Endometrial microvascular endothelial cells (primary cell): ENCODE measurements around the gene SH2D3C. TPM values are rescaled to one million over a fixed set of nuclear protein-coding genes. Genes with fewer than 3 reads are reported as not detected.

Source experiments
- in situ Hi-C: cut with HindIII; loops from 2 replicates; pipeline ENCODE4 v1.10.0; 2017; ENCODE audit warnings: low sequenced_read_pairs, low pct_unique_long_range_greater_than_20kb; ENCODE audit errors: inconsistent ontology term
- total RNA-seq: library from RNA; depleted of rRNA; stranded (reverse); fragments of >200 nt; gene quantifications from one replicate; pipeline ENCODE4 v1.2.3, GENCODE V29; 2015; ENCODE audit errors: inconsistent ontology term

The SH2D3C gene
- total RNA-seq, 1 donor from 2014 or later, result 70.3 TPM

DNA sequence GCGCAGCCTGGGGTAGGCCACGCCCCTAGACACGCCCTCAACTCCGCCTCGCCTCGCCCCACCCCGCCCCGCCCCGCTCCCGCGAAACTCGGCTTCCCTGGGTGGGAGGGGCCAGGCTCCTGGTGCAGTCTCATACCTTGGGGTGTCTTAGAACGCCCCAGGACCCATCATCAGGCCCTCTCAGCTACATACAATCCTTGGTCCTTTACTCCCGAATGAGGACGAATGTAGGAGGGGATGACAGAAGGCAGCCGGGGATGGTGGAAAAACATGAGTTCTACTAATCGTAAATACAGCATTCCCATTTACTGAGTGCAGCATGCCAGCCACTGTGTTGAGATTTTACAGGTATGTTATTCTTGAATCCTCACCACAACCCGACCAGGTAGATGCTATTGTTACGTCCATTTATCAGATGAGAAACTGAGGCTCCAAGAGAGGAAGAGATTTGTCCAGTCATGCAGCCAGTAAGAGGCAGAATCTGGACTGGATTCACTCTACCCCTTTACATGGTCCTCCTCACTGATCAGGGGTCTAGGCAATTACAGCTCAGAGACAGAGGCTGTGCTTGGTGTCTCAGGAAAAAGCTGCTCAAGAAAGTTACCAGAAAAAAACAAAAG, 6.8 kb downstream of the SH2D3C start:
- in situ Hi-C loops, result loop anchor here (25.0 kb wide), 2 partner anchors 91 to 166 kb away; partner anchors contain the start of genes DPM2, ENG and PIP5KL1

DNA sequence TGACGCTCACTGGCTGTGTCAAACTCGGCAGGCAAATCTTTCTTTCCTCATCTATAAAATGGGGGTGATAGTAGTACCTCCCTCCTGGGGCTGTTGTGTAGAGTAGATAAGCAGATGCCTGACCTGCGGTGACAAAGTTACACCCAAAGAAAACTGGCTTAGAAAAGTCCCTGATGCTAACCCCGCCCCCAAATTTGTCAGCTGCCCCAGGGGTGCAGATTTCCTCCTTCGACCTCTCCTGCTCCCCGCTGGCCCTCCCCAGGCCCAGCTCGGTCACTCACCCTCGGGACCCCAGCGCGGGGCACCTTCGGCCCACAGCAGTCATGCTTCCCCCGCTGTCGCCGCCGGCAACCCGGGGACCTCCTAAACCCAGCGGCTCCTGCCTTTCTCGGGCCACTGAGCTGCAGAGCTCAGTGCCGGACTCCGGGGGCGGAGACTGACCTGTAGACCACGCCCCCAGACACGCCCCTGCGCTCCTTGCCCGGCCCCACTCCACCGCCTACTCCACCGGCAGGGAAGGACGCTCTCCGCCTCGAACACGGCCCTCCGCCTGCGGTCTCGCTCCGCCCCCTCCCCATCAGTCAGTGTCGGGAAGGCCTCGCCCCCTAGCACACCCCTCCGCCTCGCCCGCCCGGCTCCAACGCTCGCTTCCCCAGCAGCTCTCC, 7.4 kb downstream of the SH2D3C start:
- in situ Hi-C loops, result loop anchor here (25.0 kb wide), 2 partner anchors 91 to 166 kb away; partner anchors contain the start of genes DPM2, ENG and PIP5KL1

DNA sequence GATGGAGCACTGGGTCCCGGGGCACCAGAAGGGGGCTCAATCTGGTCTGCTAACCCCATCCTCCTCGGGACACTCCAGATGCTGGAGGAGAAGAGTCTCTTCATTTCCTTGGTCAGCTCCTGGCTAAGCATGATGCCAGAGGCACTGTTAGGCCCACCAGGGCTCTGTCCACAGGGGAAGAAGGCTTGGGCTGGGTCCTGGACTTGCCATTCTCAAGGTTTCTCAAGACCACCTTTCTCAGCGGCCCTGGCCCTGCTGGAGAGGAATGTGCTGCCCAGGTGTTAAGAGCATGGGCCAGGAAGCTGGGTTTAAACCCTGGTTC, 7.9 kb downstream of the SH2D3C start:
- in situ Hi-C loops, result loop anchor here (25.0 kb wide), 2 partner anchors 92 to 167 kb away; partner anchors contain the start of genes DPM2, ENG and PIP5KL1

DNA sequence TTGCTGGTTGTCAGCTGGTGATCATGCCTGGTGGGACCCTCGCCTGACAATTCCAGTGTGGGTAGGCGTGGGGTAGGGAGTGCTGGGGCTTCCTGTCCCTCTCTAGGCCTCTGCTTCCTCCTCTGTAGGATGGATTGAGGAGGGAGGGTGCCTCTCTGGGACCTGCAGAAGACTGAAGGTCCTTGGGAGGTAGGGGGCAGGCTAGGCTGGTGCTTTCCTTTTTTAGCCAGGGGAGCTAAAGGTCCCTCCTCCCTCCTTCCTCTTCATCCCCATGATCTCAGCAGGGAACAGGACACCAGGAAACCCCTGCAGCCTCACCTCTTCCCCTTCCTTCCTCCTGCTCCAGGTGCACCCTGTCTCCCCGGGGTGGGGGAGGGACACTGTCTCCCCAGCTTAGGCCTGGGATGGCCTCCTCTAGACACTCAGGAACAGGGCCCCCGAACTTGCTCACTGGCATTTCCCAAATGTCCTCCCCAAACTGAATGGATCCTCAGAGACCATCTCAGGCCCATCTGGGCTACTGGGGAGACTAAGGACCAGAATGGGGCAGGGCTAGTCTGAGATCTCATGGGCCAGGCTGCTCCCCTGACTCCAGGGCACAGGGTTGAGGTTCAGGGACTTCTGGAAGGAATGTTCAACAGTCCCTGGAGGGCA, 8.4 kb downstream of the SH2D3C start:
- in situ Hi-C loops, result loop anchor here (25.0 kb wide), 2 partner anchors 92 to 167 kb away; partner anchors contain the start of genes DPM2, ENG and PIP5KL1

DNA sequence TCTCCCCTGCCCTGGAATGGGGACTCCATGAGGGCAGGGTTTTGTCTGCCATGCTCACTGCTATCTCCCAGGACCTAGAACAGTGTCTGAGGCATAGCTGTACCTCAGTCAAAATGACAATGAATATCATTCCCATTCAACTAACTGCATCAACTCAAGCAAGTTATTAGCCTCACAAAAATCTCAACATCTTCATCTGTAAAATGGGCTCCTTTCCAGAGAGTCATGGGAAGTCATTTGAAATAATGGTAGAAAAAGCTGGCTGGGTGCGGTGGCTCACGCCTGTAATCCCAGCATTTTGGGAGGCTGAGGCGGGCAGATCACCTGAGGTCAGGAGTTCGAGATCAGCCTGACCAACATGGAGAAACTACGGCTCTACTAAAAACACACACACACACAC, 9.4 kb downstream of the SH2D3C start:
- in situ Hi-C loops, result loop anchor here (25.0 kb wide), 2 partner anchors 93 to 168 kb away; partner anchors contain the start of genes DPM2, ENG and PIP5KL1

DNA sequence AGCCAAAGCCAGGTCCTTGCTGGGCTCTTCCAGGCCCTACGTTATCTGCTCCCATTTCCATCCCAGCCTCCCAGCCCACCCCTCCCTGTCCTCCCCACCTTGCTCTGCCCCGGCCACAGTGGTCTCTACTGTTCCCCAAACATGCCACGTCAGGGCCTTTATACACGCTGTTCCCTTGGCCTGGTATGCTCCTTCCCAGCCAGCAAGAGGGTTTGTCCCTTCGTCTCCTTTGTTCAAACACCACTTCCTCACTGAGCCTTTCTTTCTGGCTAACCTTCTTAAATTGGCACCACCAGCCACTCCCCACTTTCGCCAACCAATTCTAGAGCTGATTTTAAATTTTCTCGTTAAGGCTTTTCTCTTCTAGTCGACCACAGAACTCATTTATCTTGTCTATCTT, 9.8 kb downstream of the SH2D3C start:
- in situ Hi-C loops, result loop anchor here (25.0 kb wide), 2 partner anchors 94 to 169 kb away; partner anchors contain the start of genes DPM2, ENG and PIP5KL1

DNA sequence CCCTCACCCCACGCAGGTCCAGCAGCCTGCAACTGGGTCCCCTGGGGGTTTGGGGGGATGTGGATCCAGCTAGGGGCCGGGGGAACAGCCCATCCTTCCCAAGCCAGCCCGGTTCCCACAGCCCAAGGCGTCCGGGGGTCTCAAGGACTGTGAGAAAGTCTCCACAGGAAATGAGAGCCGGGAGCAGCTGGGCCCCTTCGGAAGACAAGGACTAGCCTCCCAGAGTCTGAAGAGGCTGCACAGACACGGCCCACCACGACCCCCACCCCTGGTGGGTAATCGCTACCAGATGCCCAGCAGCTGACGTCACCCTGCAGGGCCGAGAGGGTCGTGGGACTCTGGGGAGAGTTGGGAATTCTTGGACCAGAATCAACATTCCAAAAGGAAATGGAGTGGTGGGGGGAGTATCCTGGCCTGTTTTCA, 10.5 kb downstream of the SH2D3C start:
- in situ Hi-C loops, result loop anchor here (25.0 kb wide), 2 partner anchors 94 to 169 kb away; partner anchors contain the start of genes DPM2, ENG and PIP5KL1

DNA sequence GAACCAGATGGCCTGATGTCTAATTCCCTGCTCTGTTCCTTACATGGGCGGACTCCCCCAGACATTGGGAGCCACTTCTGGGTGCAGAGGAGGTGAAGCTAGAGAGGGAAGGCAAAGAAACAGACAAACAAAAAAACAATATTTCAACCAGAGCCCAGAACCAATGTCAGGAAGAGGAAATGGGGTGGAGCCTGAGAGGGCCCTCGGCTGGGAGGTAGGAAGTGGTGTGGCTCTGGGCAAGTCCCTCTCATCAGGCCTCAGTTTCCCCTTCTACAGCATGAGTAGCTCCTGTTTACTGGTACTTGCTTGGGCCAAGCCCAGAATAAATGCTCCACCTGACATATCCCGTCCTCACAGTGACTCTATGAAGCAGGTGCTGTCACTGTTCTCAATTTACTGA, 11.1 kb downstream of the SH2D3C start:
- in situ Hi-C loops, result loop anchor here (25.0 kb wide), 2 partner anchors 95 to 170 kb away; partner anchors contain the start of genes DPM2, ENG and PIP5KL1

DNA sequence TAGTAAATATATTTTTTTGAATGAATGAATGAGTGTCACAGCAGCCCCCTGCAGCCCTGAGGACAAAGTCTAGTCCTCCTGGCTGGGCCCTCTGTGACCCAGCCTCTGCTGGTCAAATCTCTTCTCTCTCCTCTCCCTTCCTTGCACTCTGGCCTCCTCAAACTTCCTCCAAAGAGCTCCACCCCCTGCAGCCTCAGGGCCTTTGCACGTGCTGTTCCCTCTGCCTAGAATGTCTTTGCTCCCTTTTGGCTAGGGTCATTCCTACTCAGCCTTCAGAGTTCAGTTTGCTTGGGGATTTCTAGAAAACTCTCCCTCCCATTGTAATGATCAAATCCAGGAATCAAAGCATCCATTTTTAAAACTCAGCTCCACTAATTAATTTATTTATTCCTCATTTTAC, 13.0 kb downstream of the SH2D3C start:
- in situ Hi-C loops, result loop anchor here (25.0 kb wide), 2 partner anchors 97 to 172 kb away; partner anchors contain the start of genes DPM2, ENG and PIP5KL1

DNA sequence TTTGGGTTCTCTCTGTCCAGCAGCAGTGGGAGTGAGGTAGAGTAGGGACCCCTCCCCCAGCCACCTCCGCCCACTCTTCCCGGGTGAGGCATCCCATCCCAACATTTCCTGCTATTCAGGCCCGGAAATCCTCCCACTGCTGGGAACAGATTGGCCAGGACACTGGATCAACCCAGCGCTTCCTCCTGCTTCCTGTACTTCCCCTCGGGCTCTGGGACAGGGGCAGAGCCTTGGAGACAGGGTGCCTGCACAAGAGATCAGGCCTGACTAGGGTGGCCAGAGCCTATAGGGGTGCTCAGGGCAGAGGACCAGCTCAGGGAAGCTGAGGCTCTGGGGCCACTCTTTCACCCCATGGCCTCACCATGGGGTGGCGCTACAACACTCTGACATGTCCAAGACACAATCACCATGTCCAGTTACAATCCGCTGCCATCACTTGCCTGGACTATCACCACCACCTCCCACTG, 14.5 kb downstream of the SH2D3C start:
- in situ Hi-C loops, result loop anchor here (25.0 kb wide), 2 partner anchors 98 to 173 kb away; partner anchors contain the start of genes DPM2, ENG and PIP5KL1

DNA sequence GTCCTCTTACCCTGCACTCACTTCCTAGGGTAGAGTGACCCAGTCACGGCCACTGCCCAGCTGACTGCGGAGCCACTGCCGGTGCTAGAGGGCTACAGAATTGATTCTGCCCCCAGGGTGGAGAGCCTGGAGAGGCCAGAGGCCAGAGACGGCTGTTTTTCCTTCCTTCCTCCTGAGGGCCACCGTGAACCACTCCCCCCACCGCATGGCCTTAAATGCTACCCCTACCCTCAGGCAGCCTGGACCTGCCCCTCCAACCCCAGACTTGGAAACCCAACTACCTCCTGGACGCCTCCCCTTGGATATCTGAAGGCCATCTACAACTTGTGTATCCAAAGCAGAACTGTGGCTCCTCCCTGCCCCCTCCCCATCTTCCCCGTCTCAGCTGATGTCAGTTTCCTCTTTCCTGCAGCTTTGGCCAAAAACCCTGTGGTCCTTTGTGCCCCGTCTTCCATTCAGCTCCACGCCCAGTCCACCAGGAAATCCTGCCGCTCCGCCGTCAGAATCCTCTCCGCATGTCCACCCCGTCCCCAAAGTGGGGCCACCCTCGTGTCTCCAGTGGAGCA, 16.3 kb downstream of the SH2D3C start:
- in situ Hi-C loops, result loop anchor here (25.0 kb wide), 2 partner anchors 100 to 175 kb away; partner anchors contain the start of genes DPM2, ENG and PIP5KL1

DNA sequence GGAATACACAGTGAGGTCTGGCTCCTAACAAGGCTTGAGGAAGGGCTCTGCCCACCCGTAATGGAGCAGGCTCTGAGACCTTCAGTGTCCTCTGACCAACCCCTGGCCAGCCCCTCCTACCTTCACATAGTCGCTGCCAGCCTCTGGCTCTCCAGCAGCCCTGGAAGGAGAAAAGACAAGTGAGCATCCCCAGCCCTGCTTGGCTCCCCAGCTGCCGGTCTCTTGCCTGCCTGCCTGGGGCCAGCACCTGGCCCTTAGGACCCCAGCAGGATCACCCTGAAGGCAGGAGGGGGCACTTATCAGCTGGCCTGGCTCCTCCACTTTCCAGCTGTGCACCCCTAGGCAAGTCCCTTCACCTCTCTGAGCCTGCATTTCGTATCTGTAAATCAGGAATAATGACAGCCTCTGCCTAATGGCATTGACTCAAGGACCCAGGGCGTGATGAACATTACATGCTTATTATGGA, 16.9 kb downstream of the SH2D3C start:
- in situ Hi-C loops, result loop anchor here (25.0 kb wide), 2 partner anchors 101 to 176 kb away; partner anchors contain the start of genes DPM2, ENG and PIP5KL1

DNA sequence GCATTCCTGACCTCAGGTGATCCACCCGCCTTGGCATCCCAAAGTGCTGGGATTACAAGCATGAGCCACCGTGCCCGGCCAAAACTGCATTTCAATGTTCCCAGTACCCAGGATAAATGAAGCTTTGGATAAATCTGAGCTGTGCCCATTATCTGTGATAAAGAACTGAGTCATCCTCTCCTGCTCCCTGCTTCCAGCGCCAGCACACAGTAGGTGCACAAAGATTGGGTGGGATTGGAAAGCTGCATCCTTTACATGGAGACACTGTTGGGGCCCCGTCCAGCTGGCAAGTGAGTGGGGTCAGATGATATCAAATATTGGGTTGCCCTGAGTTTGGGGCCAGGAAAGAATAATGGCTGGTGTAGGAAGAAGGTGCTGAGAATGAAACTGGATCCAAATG, 17.4 kb downstream of the SH2D3C start:
- in situ Hi-C loops, result loop anchor here (25.0 kb wide), 2 partner anchors 101 to 176 kb away; partner anchors contain the start of genes DPM2, ENG and PIP5KL1

DNA sequence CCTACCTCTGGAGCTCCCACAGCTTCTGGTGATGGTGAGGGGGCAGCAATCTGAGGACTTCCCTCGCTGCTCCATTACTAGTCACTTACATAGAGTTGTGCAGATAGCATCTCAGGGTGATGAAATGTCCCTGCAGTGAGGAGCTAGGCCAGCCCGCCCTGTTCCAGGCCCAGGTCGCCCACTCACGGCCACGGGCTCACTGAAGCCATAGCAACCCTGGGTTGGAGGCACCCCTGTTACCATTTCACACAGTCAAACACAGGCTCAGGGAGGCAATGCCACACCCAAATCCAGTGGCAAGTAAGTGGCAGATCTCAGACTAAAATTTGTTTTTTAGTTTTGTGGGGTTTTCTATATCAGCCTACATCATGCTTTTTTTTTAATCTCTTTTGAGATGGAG, 19.6 kb downstream of the SH2D3C start:
- in situ Hi-C loops, result loop anchor here (25.0 kb wide), 2 partner anchors 103 to 178 kb away; partner anchors contain the start of genes DPM2, ENG and PIP5KL1

DNA sequence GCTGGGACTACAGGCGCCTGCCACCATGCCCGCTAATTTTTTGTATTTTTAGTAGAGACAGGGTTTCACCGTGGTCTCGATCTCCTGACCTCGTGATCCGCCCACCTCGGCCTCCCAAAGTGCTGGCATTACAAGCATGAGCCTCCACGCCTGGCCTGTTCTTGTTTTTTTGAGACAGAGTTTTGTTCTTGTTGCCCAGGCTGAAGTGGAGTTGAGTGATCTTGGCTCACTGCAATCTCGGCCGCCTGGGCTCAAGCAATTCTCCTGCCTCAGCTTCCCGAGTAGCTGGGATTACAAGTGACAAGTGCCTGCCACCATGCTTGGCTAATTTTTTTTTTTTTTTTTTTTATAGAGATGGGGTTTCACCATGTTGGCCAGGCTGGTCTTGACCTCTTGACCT, 21.7 kb downstream of the SH2D3C start:
- in situ Hi-C loops, result loop anchor here (25.0 kb wide), 2 partner anchors 106 to 181 kb away; partner anchors contain the start of genes DPM2, ENG and PIP5KL1

DNA sequence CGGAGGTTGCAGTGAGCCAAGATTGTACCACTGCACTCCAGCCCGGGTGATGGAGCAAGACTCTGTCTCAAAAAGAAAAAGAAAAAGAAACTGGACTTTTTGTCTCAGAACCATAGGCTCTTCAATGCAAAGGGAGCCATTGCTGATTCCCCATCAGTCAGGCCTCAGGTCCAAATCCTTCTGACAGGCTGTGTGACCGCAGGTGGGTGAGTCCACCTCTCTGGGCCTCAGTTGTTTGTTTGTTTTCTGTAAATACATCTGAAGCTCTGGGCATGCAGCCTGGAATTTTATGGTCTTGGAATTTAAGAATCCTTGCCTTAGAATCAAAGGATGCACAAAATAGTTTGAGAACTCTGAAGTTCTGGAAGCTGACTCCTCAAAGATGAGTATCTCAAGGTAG, 22.2 kb downstream of the SH2D3C start:
- in situ Hi-C loops, result loop anchor here (25.0 kb wide), 2 partner anchors 106 to 181 kb away; partner anchors contain the start of genes DPM2, ENG and PIP5KL1

DNA sequence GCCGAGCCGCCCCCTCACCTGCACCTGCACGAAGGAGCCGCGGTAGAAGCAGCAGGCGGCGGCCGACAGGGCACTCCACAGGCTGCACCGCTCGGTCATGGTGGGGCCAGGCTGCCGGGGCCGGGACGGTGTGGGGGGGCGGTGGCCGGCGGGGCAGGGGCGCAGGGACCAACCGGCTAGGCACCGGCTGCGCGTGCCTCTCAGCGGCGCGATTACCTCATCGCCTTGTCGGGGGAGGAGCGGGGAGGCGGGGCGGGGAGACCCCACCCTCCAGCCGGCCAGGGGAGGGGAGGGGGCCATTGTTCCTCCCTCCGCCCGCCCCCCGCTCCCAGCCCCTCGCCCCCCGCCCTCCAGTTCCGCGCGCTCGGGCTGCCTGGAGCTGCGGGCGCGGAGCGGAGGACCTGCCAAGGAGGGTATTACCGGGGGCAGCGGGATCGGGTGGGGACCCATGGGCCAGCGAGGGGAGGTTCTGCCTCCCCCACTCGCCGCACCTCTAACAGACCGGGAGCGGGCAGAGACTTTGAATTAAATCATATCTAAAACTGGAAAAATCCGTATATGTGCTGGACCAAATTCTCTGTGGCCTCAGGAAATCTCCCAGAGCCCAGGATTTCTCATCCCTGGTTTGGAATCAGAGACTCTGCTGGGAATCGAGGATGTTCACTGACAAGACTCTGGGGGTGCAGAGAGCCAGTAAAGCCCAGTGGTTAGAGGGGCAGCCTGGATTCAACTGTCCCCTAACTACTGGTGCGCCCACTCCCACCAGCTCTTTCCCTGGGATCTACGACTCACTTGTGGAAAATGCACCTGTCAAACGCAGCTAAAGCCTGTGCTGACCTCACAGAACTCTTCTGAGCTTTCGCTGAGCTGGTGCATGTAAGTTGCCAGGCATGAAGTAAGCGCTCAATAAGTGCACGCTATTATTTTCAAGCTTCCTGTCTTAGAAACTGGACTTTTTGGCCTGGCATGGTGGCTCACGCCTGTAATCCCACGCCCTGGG, 23.1 kb downstream of the SH2D3C start:
- in situ Hi-C loops, result loop anchor here (25.0 kb wide), 2 partner anchors 107 to 182 kb away; partner anchors contain the start of genes DPM2, ENG and PIP5KL1
